Bone marrow (tissue), 2 donors: ENCODE measurements around the gene FRMD4A.
"Not testable (repeated sequence)": the region's sequence is repeated elsewhere in the genome, so short reads cannot be mapped to it uniquely, and the experiment has no call there.

Experiments used
- DNase-seq, 2 donors: peaks; one replicate each; lab custom pipeline; 2025; lab: John Stamatoyannopoulos, UW

Gene FRMD4A

GRCh38 chr10:14099885-14100284 is 230.8 kb downstream of the FRMD4A start:
- DNase-seq = no peak

- DNase-seq = no peak
Observed at GRCh38 chr10:14093730-14094484, 236.8 kb downstream of the FRMD4A start.

GRCh38 chr10:14092799-14093198 is 237.9 kb downstream of the FRMD4A start:
- no peak for DNase-seq

GRCh38 chr10:14089556-14090292 is 241.0 kb downstream of the FRMD4A start:
- DNase-seq = no peak

- DNase-seq = no peak
Observed at GRCh38 chr10:14087566-14087965, 243.2 kb downstream of the FRMD4A start.

GRCh38 chr10:14086596-14086995 is 244.1 kb downstream of the FRMD4A start:
- DNase-seq = no peak

GRCh38 chr10:14084875-14085274 is 245.8 kb downstream of the FRMD4A start:
- no peak for DNase-seq

GRCh38 chr10:14080795-14081194 is 249.9 kb downstream of the FRMD4A start:
- DNase-seq = no peak

GRCh38 chr10:14077430-14077829 is 253.3 kb downstream of the FRMD4A start:
- no peak for DNase-seq

GRCh38 chr10:14074062-14074884 is 256.5 kb downstream of the FRMD4A start:
- DNase-seq = no peak

- no peak for DNase-seq
Observed at GRCh38 chr10:14072541-14072940, 258.2 kb downstream of the FRMD4A start.

GRCh38 chr10:14071956-14072355 is 258.8 kb downstream of the FRMD4A start:
- no peak for DNase-seq

- DNase-seq = no peak
Observed at GRCh38 chr10:14068601-14069250, 262.0 kb downstream of the FRMD4A start.

- DNase-seq = not testable (repeated sequence)
Observed at GRCh38 chr10:14067638-14068037, 263.1 kb downstream of the FRMD4A start.

GRCh38 chr10:14066106-14066505 is 264.6 kb downstream of the FRMD4A start:
- no peak for DNase-seq

- DNase-seq = no peak
Observed at GRCh38 chr10:14063531-14064285, 267.0 kb downstream of the FRMD4A start.

- no peak for DNase-seq
Observed at GRCh38 chr10:14062528-14063260, 268.0 kb downstream of the FRMD4A start.

GRCh38 chr10:14060320-14061070 is 270.2 kb downstream of the FRMD4A start:
- no peak for DNase-seq

- DNase-seq = no peak
Observed at GRCh38 chr10:14056610-14057332, 274.0 kb downstream of the FRMD4A start.
